K562 (cell line): ENCODE results near the gene GNAZ. TPM values are rescaled to one million over a fixed set of nuclear protein-coding genes. Genes with fewer than 3 reads are reported as not detected.

Source experiments
- ATAC-seq: fragments of 200-7000 bp; cut with Tn5 transposase; 3 replicates; pipeline ENCODE4 v1.9.1; 2020; ENCODE audit warnings: moderate library complexity
- BruUV-seq: library from RNA; stranded (reverse); fragments of 400-500 nt; replicated peaks from 2 replicates; lab custom pipeline; 2021; lab: Mats Ljungman, UMichigan
- CTCF ChIA-PET: fragments of 300-600 bp; formaldehyde crosslinking; extraction: SDS; loops from one replicate; lab custom pipeline; 2021; ENCODE audit warnings: low intra/inter-chr PET ratio; lab: Yijun Ruan, JAX
- POLR2A ChIA-PET: fragments of 300-600, 350-650 bp; sonication (Branson Sonifier 250); formaldehyde crosslinking; extraction: SDS; loops from one replicate; lab custom pipeline; 2021; ENCODE audit warnings: antibody characterized with exemption, inconsistent platforms; lab: Yijun Ruan, JAX
- DNase-seq, 4 experiments: peaks; one replicate each; pipeline versions ENCODE4 v3.0.0 to v3.0.0-alpha.2; 2011 to 2018; ENCODE audit warnings: low spot score in 3 of 4, mixed read lengths in 3 of 4; ENCODE audit errors: extremely low read depth in 1 of 4
- FAIRE-seq: peaks from 2 replicates; lab custom pipeline; 2011; peaks lifted over from hg19 to GRCh38; lab: Jason Lieb, UNC
- H2AFZ ChIP-seq: 2 replicates; pipeline ENCODE4 v1.6.0; 2011; ENCODE audit warnings: low read depth, low read length, control low read depth, inconsistent platforms
- H3K27ac ChIP-seq: fragments of 200-600 bp; 3 replicates; pipeline ENCODE4 v1.8.0; 2011; ENCODE audit warnings: low read depth, mild to moderate bottlenecking, control low read depth, inconsistent platforms, low read length, moderate library complexity, mixed read lengths; ENCODE audit errors: extremely low read depth
- H3K27me3 ChIP-seq, 2 experiments: fragments of 300-600 bp in 1 of 2; 2 replicates in 1 of 2; 3 replicates in 1 of 2; pipeline versions ENCODE4 v1.6.0 to v1.8.0; 2011; ENCODE audit warnings: inconsistent platforms in 2 of 2, low read length in 2 of 2, mild to moderate bottlenecking in 1 of 2, mixed read lengths in 1 of 2, moderate library complexity in 1 of 2; ENCODE audit not compliant: control insufficient read depth in 2 of 2, insufficient read depth in 2 of 2
- H3K36me3 ChIP-seq: fragments of 300-600 bp; 3 replicates; pipeline ENCODE4 v1.8.0; 2011; ENCODE audit warnings: mild to moderate bottlenecking, low read length, inconsistent platforms; ENCODE audit not compliant: control insufficient read depth, insufficient read depth
- H3K4me1 ChIP-seq, 2 experiments: fragments of 200-600 bp in 1 of 2; replicated peaks in 1 of 2; 2 replicates in 1 of 2; 3 replicates in 1 of 2; pipeline versions ENCODE4 v1.5.1 to v1.8.0; 2011; ENCODE audit warnings: inconsistent platforms in 2 of 2, low read length in 2 of 2, mild to moderate bottlenecking in 1 of 2, mixed read lengths in 1 of 2, moderate library complexity in 1 of 2; ENCODE audit not compliant: control insufficient read depth in 2 of 2, insufficient read depth in 2 of 2
- H3K4me2 ChIP-seq: 2 replicates; pipeline ENCODE4 v1.6.1; 2011; ENCODE audit warnings: low read length, control low read depth, inconsistent platforms, mixed read lengths; ENCODE audit not compliant: insufficient read depth
- H3K4me3 ChIP-seq: fragments of 200-600 bp; sonication (generic), shearing (Covaris generic); 2 replicates; pipeline ENCODE4 v1.5.1; 2016; ENCODE audit warnings: control low read depth, inconsistent platforms
- H3K79me2 ChIP-seq: fragments of 200-600 bp; 3 replicates; pipeline ENCODE4 v1.8.0; 2011; ENCODE audit warnings: low read length, inconsistent platforms; ENCODE audit not compliant: control insufficient read depth, insufficient read depth
- H3K9ac ChIP-seq, 2 experiments: 2 replicates each; pipeline versions ENCODE4 v1.6.0 to v1.6.1; 2011; ENCODE audit warnings: low read depth in 2 of 2, low read length in 2 of 2, control low read depth in 1 of 2, inconsistent platforms in 1 of 2, mild to moderate bottlenecking in 1 of 2, mixed read lengths in 1 of 2; ENCODE audit not compliant: insufficient read depth in 1 of 2
- H3K9me1 ChIP-seq: one replicate; pipeline ENCODE4 v1.6.0; 2011; ENCODE audit warnings: inconsistent platforms, mild to moderate bottlenecking, low read length, moderate library complexity; ENCODE audit not compliant: control insufficient read depth, insufficient read depth
- H3K9me3 ChIP-seq: replicated peaks from 2 replicates; pipeline ENCODE4 v1.5.1; 2011; ENCODE audit warnings: low read depth, low read length, inconsistent platforms; ENCODE audit not compliant: control insufficient read depth, insufficient read depth
- H4K20me1 ChIP-seq: replicated peaks from 2 replicates; pipeline ENCODE4 v1.6.1; 2011; ENCODE audit warnings: low read length, inconsistent platforms, mixed read lengths; ENCODE audit not compliant: control insufficient read depth, insufficient read depth
- ARNT ChIP-seq, 2 experiments: fragments of 450-650 bp; IDR thresholded peaks; 2 replicates each; pipeline ENCODE4 v1.6.1; 2016; ENCODE audit warnings: mild to moderate bottlenecking in 1 of 2
- GABPB1 ChIP-seq: sonication (generic); formaldehyde crosslinking; IDR thresholded peaks from 2 replicates; pipeline ENCODE4 v1.8.0; 2022; ENCODE audit warnings: mild to moderate bottlenecking, missing genetic modification reagents
- HNRNPH1 ChIP-seq: fragments of 200-400 bp; formaldehyde crosslinking; optimal IDR thresholded peaks from 2 replicates; pipeline ENCODE3; 2017; ENCODE audit warnings: low read depth, mild to moderate bottlenecking, low read length, moderate library complexity
- KDM4B ChIP-seq, 2 experiments: fragments of 450-650 bp in 1 of 2; sonication (generic) in 1 of 2; IDR thresholded peaks; 2 replicates each; pipeline ENCODE4 v1.6.1; 2016 to 2017; ENCODE audit warnings: borderline replicate concordance in 2 of 2, antibody characterized with exemption in 1 of 2, low read depth in 1 of 2, mild to moderate bottlenecking in 1 of 2
- NRF1 ChIP-seq, 2 experiments: fragments of 450-650 bp; IDR thresholded peaks in 1 of 2; conservative IDR thresholded peaks in 1 of 2; 2 replicates each; pipeline ENCODE4 v1.6.1; 2014; ENCODE audit warnings: mild to moderate bottlenecking in 2 of 2
- PHB2 ChIP-seq: fragments of 450-650 bp; IDR thresholded peaks from 2 replicates; pipeline ENCODE4 v1.6.1; 2017; ENCODE audit warnings: low read depth
- PHF20 ChIP-seq: fragments of 450-650 bp; IDR thresholded peaks from 2 replicates; pipeline ENCODE4 v1.6.1; 2018; ENCODE audit not compliant: partially characterized antibody
- POLR2AphosphoS2 ChIP-seq: IDR thresholded peaks from 2 replicates; pipeline ENCODE4 v1.6.1; 2012; ENCODE audit warnings: low read length, improper control_type of control experiment
- RAD51 ChIP-seq: fragments of 450-650 bp; IDR thresholded peaks from 2 replicates; pipeline ENCODE4 v1.7.1; 2016; ENCODE audit warnings: low read depth, mild to moderate bottlenecking, borderline replicate concordance
- SP2 ChIP-seq: IDR thresholded peaks from 2 replicates; pipeline ENCODE4 v1.6.1; 2011; ENCODE audit warnings: mild to moderate bottlenecking, low read depth, low read length, moderate library complexity; ENCODE audit not compliant: poor library complexity, severe bottlenecking; ENCODE audit errors: extremely low read depth
- STAT6 ChIP-seq: sonication (generic); formaldehyde crosslinking; IDR thresholded peaks from 2 replicates; pipeline ENCODE4 v1.8.1; 2023; ENCODE audit warnings: mild to moderate bottlenecking, missing genetic modification reagents
- TOE1 ChIP-seq, 2 experiments: fragments of 450-650 bp in 1 of 2; sonication (generic) in 1 of 2; formaldehyde crosslinking in 1 of 2; IDR thresholded peaks; 2 replicates each; pipeline versions ENCODE4 v1.7.1 to v1.8.0; 2016 to 2022; ENCODE audit warnings: borderline replicate concordance in 2 of 2, mild to moderate bottlenecking in 2 of 2, antibody characterized with exemption in 1 of 2, inconsistent platforms in 1 of 2, low read depth in 1 of 2, missing genetic modification reagents in 1 of 2, moderate library complexity in 1 of 2
- ZC3H4 ChIP-seq: sonication (generic); formaldehyde crosslinking; IDR thresholded peaks from 2 replicates; pipeline ENCODE4 v1.9.0; 2021; ENCODE audit warnings: missing genetic modification reagents, borderline replicate concordance
- ZFP1 ChIP-seq: fragments of 450-650 bp; formaldehyde crosslinking; IDR thresholded peaks from 2 replicates; pipeline ENCODE4 v1.4.0; 2020; ENCODE audit warnings: mild to moderate bottlenecking, mixed read lengths
- ZNF124 ChIP-seq: sonication (generic); formaldehyde crosslinking; IDR thresholded peaks from 2 replicates; pipeline ENCODE4 v1.8.1; 2022; ENCODE audit warnings: missing genetic modification reagents
- ZNF133 ChIP-seq: fragments of 250-450 bp; sonication (Bioruptor Pico); IDR thresholded peaks from 2 replicates; pipeline ENCODE4 v1.4.0; 2020; ENCODE audit warnings: mild to moderate bottlenecking
- ZNF165 ChIP-seq: fragments of 250-450 bp; sonication (Bioruptor Pico); IDR thresholded peaks from 2 replicates; pipeline ENCODE4 v1.4.0; 2020; ENCODE audit warnings: borderline replicate concordance
- ZNF57 ChIP-seq: fragments of 450-650 bp; formaldehyde crosslinking; IDR thresholded peaks from 2 replicates; pipeline ENCODE4 v1.4.0; 2020; ENCODE audit warnings: mild to moderate bottlenecking, moderate library complexity
- ZNF740 ChIP-seq, 3 experiments: fragments of 200-800 bp in 1 of 3; sonication (Bioruptor generic) in 1 of 3; sonication (generic) in 1 of 3; formaldehyde crosslinking in 1 of 3; IDR thresholded peaks; 2 replicates each; pipeline versions ENCODE4 v1.6.1 to v1.8.0; 2016 to 2022; ENCODE audit warnings: mild to moderate bottlenecking in 2 of 3, missing compliant biosample characterization in 2 of 3, missing genetic modification characterization in 2 of 3, missing genetic modification reagents in 1 of 3
- WGBS: fragments of 100-300 bp; shearing (Covaris generic); methylation state at CpG from one replicate; pipeline ENCODE4 v1.1.6; 2016; ENCODE audit warnings: low coverage, mixed read lengths; ENCODE audit not compliant: insufficient coverage; ENCODE audit errors: missing lambda C conversion rate; 5-methylcytosine and 5-hydroxymethylcytosine counted together
- in situ Hi-C: fragments of 300-500 bp; cut with MboI; formaldehyde crosslinking; loops from 4 replicates; pipeline ENCODE4 v1.15.0; 2018; ENCODE audit warnings: inconsistent platforms, mixed read lengths
- intact Hi-C: fragments of 100-400 bp; cut with micrococcal nuclease; formaldehyde crosslinking; loops from 2 replicates; pipeline ENCODE4 v1.14.2; 2022
- polyA plus RNA-seq, 8 experiments: library from polyadenylated mRNA; depleted of rRNA in 4 of 8; stranded (reverse) in 5 of 8; unstranded in 3 of 8; fragments of >200 nt; fragmentation: Nextera tagmentation in 2 of 8; fragmentation: Illumina TruSeq in 1 of 8; extraction: Ambion mirVana in 2 of 8; extraction: Trizol in 1 of 8; gene quantifications; 2 replicates each; pipeline versions ENCODE4 v1.2.1 to v1.2.3, GENCODE V29; 2011 to 2014; ENCODE audit warnings: inconsistent platforms in 1 of 8, missing spikeins in 1 of 8
- total RNA-seq, 7 experiments: library from RNA; depleted of rRNA in 6 of 7; stranded (reverse); fragments of >200 nt in 6 of 7; fragmentation: Illumina TruSeq in 2 of 7; extraction: Trizol in 2 of 7; gene quantifications; 2 replicates each; pipeline versions ENCODE4 v1.2.1 to v1.2.3, GENCODE V29; 2011 to 2021; ENCODE audit warnings: low replicate concordance in 1 of 7

The GNAZ gene
- total and polyA plus RNA-seq, 9 of the 15 experiments (the other 6 are each of a cell fraction or from before 2014, with no cell fraction given) = 0.04 to 0.22 (median 0.13) TPM; not detected in 3

- TF ChIP-seq TOE1 (IDR thresholded peaks at IDR 0.05; ENCODE audit: borderline replicate concordance) (no peak), TOE1 (CRISPR knock-in tag; IDR thresholded peaks at IDR 0.05; ENCODE audit: borderline replicate concordance, low read depth) (no peak), HNRNPH1 (no peak), PHF20 (no peak), POLR2AphosphoS2 (no peak), KDM4B (IDR thresholded peaks at IDR 0.05; ENCODE audit: borderline replicate concordance in 2 of 2, low read depth in 1 of 2) (no peak), ZC3H4 (CRISPR knock-in tag) (no peak), ZFP1 (no peak)
Measured at GRCh38 chr22:23143119-23143518, 72.8 kb downstream of the GNAZ start (continued).

- 15% methylated on average over 4 of the region's 4 CpGs for WGBS
- ChIA-PET CTCF (interaction anchor here (0.7 to 1.1 kb wide), 2 partner anchors 16 to 290 kb away, joined by 3 to 4 read pairs; no protein-coding TSS in a partner anchor), POLR2A (interaction anchor here (0.5 to 86.5 kb wide), 24 partner anchors 9 to 670 kb away, joined by 3 to 3476 read pairs (median 4); partner anchors contain the start of gene BCR)
- no TSS peak for BruUV-seq
- Histone ChIP-seq H3K79me2 (no peaks in the 10 kb centered on the region), H4K20me1 (peaks cover 58% of the 10 kb centered on the region), H3K4me1 (peaks cover 16 to 27% of the 10 kb centered on the region in 2 experiments), H3K4me2 (peak overlapping the region; percentile 52; the same call in 1 of the 2 replicates), H3K27me3 (peaks cover 24 to 34% of the 10 kb centered on the region in 2 experiments), H3K36me3 (no peaks in the 10 kb centered on the region), H3K9me1 (peaks cover 12% of the 10 kb centered on the region), H3K9me3 (no peaks in the 10 kb centered on the region), H3K4me3 (no peak overlapping the region), H2AFZ (0 out of 2 replicates have a peak overlapping the region, but pooled peaks have one; percentile 11), H3K9ac (no peak overlapping the region), H3K27ac (no peak overlapping the region)
- DNase-seq (no peak), FAIRE-seq (no peak), ATAC-seq (no peak)
- intact Hi-C loops = no loop called here
- in situ Hi-C loops = no loop called here
- no peak for TF ChIP-seq ZNF124 (CRISPR knock-in tag)
- TF ChIP-seq SP2 = no peak
- no peak for TF ChIP-seq GABPB1 (CRISPR knock-in tag)
- no peak for TF ChIP-seq PHB2
- peak; percentile 53; the same call in 1 of the 2 replicates for TF ChIP-seq STAT6 (CRISPR knock-in tag)
- no peak for TF ChIP-seq ARNT (IDR thresholded peaks at IDR 0.05)
- TF ChIP-seq ZNF133 = no peak
- no peak for TF ChIP-seq ZNF165 (CRISPR knock-in tag)
- TF ChIP-seq NRF1 (conservative IDR thresholded peaks at IDR 0.05 in 1 of 2, IDR thresholded peaks at IDR 0.05 in 1 of 2) = no peak
- no peak for TF ChIP-seq ZNF57 (CRISPR knock-in tag)
- no peak for TF ChIP-seq ZNF740 (CRISPR knock-in tag; IDR thresholded peaks at IDR 0.05)
- no peak for TF ChIP-seq ZNF740 (tag; IDR thresholded peaks at IDR 0.05)
- TF ChIP-seq RAD51 = no peak
Measured at GRCh38 chr22:23144432-23144831, 74.1 kb downstream of the GNAZ start.
